NCI-H2107 (cell line): ENCODE measurements around the gene MISP.

Experiments used
- DNase-seq: peaks from one replicate; lab custom pipeline; 2025; lab: John Stamatoyannopoulos, UW

MISP gene

GRCh38 chr19:810077-810855 lies 59.4 kb downstream of the MISP start:
- no peak for DNase-seq

- DNase-seq = no peak
These were observed 60.1 kb downstream of the MISP start for GRCh38 chr19:810883-811489.

GRCh38 chr19:811506-812048 lies 60.7 kb downstream of the MISP start:
- no peak for DNase-seq

GRCh38 chr19:812049-812746 lies 61.3 kb downstream of the MISP start:
- no peak for DNase-seq

GRCh38 chr19:812747-813218 lies 61.9 kb downstream of the MISP start:
- DNase-seq = no peak

- DNase-seq = no peak
These were observed 62.6 kb downstream of the MISP start for GRCh38 chr19:813219-814151.
